LoVo (cell line): ENCODE results near the gene VOPP1.

ENCODE experiments used
- DNase-seq: peaks from one replicate; pipeline ENCODE4 v3.0.0-alpha.2; 2016; ENCODE audit warnings: low spot score

Gene VOPP1

GRCh38 chr7:55432939-55433784, 139.1 kb downstream of the VOPP1 start:
- peak; percentile 33 for DNase-seq

GRCh38 chr7:55432506-55432905, 139.8 kb downstream of the VOPP1 start:
- no peak for DNase-seq

DNA sequence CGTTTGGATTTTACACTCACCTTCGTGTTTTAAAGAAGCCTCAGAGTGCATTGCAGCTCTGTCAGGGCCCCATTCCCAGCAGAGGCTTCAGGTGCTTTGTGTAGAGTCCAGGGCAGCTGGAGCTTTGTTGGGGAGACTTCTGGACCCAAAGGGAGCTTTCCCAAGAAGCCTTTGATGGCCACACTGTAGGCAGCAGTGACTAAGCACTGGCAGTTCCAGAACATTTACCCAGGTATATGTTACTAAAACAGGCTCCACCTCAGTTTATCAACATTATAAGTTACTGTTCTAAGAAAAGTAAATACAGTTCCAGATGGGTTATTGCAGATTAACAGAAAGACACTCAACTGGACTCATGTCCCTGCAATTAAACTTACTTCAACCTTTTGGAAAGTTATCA, 140.4 kb downstream of the VOPP1 start:
- DNase-seq, result no peak

GRCh38 chr7:55429835-55430499, 142.3 kb downstream of the VOPP1 start:
- DNase-seq, result no peak

GRCh38 chr7:55427800-55428199, 144.5 kb downstream of the VOPP1 start:
- no peak for DNase-seq

DNA sequence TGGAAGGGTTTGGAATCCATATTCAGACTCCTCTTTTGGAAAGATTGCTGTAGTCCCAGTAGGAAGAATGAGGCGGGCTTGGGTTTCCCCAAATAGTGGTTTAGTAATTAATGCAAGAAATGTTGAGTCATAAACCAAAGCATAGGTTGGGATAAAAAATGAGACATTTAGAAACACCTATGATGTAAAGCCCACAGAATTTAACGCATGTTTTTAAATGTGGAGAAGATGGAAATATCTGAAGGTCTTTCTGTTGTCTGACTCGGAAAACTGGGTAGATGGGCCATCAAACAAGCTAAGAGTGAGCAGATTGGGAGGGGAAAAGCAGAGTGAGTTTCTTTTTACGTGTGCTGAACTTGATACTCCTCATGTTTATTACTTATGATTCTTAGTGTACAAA, 145.0 kb downstream of the VOPP1 start:
- no peak for DNase-seq

- DNase-seq, result no peak
Measured at GRCh38 chr7:55426676-55427075, 145.6 kb downstream of the VOPP1 start.

DNA sequence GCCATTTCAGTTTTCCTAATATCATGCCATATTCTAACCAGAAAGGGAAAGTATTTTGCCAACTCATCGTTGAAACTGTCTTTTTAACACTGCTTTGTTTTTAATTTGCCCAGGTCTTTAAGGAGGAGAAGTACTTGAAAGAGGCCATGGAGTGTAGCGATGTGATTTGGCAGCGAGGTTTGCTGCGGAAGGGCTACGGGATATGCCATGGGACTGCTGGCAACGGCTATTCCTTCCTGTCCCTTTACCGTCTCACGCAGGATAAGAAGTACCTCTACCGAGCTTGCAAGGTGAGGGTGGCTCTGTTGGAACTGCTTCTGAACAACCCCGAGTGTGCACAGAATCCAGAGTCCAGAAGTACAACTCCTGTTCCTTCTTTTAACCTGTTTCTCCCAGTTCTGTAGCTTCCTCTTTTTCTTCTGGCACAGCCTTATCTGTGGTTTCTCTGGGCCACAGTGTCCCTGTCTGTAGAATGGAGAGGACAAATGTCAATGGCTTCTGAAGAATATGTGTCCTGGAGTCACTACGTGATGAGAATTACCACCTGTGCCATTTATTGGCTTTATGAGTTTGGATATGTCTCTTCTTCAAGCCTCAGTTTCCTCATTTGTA, 147.1 kb downstream of the VOPP1 start:
- DNase-seq, result no peak

GRCh38 chr7:55423891-55424290, 148.4 kb downstream of the VOPP1 start:
- DNase-seq, result no peak

- no peak for DNase-seq
Measured at GRCh38 chr7:55423277-55423711, 149.0 kb downstream of the VOPP1 start.
